Fibroblast of skin of back (primary cell): ENCODE measurements around the gene PAK6.

ENCODE experiments used
- DNase-seq: peaks from one replicate; pipeline ENCODE4 v3.0.0-alpha.2; 2013

PAK6 gene

GRCh38 chr15:40256638-40257235 is 17.9 kb downstream of the PAK6 start:
- DNase-seq, result peak; percentile 75

- DNase-seq, result no peak
These were observed 19.0 kb downstream of the PAK6 start for GRCh38 chr15:40257656-40258450.

- DNase-seq, result no peak
These were observed 19.7 kb downstream of the PAK6 start for GRCh38 chr15:40258544-40258943.

GRCh38 chr15:40259021-40259420 is 20.2 kb downstream of the PAK6 start:
- DNase-seq, result no peak

- peak; percentile 24 for DNase-seq
These were observed 24.3 kb downstream of the PAK6 start for GRCh38 chr15:40263024-40263754.

GRCh38 chr15:40264321-40265153 is 25.7 kb downstream of the PAK6 start:
- DNase-seq, result no peak

- no peak for DNase-seq
These were observed 26.5 kb downstream of the PAK6 start for GRCh38 chr15:40265355-40265754.

GRCh38 chr15:40265875-40266274 is 27.0 kb downstream of the PAK6 start:
- DNase-seq, result no peak

- peak; percentile 88 for DNase-seq
These were observed 28.0 kb downstream of the PAK6 start for GRCh38 chr15:40266828-40267304.

GRCh38 chr15:40267670-40268069 is 28.8 kb downstream of the PAK6 start:
- DNase-seq, result no peak

- DNase-seq, result no peak
These were observed 30.7 kb downstream of the PAK6 start for GRCh38 chr15:40269604-40270003.

- no peak for DNase-seq
These were observed 31.6 kb downstream of the PAK6 start for GRCh38 chr15:40270246-40270995.

- no peak for DNase-seq
These were observed 33.0 kb downstream of the PAK6 start for GRCh38 chr15:40271685-40272484.

- no peak for DNase-seq
These were observed 33.7 kb downstream of the PAK6 start for GRCh38 chr15:40272485-40273056.

GRCh38 chr15:40273428-40273827 is 34.6 kb downstream of the PAK6 start:
- no peak for DNase-seq

- DNase-seq, result peak; percentile 70
These were observed 35.7 kb downstream of the PAK6 start for GRCh38 chr15:40274350-40275274.

GRCh38 chr15:40275523-40275922 is 36.7 kb downstream of the PAK6 start:
- no peak for DNase-seq

GRCh38 chr15:40275954-40276353 is 37.1 kb downstream of the PAK6 start:
- no peak for DNase-seq

- DNase-seq, result no peak
These were observed 38.1 kb downstream of the PAK6 start for GRCh38 chr15:40276927-40277326.
